ENCODE results near the gene PLEKHG5. TPM values are rescaled to one million over a fixed set of nuclear protein-coding genes. Genes with fewer than 3 reads are reported as not detected.

Gene PLEKHG5
- total RNA-seq, 1 experiment from 2014 or later, result 10.1 TPM

DNA sequence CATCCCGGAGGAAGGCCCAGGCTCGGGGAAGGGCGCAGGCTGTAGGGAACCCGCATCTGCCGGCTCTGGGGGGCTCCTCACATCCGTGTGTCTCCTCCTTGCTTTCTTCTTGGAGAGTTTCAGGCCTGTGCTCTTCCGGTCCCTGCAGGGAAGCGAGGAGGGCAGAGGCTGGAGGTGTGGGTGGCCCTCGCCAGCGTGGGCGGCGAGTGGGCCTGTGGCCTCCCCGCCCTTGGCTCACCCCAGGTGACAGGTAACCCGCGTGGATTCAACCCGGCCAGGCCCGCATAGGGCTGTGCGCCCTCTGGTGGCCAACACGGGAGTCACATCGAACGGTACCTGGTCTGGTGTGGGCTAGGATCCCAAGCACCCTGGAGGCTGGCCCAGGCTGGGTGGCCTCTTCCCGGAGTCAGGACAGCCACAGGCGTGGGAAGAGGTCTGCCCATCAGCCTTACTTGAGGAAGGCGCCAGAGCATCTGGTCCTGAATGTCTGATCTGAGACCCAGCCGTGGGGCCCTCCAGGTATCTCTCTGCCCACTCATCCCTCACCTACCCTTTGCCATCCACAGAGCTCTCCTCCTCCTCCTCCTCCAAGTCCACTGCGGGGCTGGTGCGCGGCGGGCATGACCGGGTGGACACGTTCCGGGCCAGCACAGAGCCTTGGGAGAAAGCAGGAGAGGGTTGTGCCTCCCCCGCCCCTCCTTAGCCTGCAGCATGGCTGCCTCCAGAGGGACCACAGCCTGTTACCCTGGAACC is 15.9 kb downstream of the PLEKHG5 start:
- DNase-seq (ENCODE audit: low spot score), result no peak

DNA sequence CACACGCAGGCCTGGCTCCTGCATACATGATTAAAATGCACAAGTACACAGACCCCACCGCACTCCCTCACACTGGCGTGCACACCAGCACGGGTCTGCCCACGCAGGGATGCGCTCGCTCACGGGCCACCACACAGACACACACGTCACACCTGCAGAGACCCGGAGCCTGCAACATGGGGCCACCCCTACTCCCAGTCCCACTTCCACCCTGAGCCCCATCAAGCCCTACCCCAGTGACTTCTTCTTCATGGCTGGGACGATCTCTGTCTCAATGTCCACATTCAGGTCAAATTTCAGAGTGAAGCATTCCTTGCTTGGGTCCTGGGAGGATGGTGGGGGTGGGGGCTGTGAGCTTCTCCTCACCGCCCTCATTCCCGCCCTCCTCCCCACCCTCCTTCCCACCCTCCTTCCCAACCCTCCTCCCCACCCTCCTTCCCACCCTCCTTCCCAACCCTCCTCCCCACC is 16.6 kb downstream of the PLEKHG5 start:
- DNase-seq (ENCODE audit: low spot score), result no peak

DNA sequence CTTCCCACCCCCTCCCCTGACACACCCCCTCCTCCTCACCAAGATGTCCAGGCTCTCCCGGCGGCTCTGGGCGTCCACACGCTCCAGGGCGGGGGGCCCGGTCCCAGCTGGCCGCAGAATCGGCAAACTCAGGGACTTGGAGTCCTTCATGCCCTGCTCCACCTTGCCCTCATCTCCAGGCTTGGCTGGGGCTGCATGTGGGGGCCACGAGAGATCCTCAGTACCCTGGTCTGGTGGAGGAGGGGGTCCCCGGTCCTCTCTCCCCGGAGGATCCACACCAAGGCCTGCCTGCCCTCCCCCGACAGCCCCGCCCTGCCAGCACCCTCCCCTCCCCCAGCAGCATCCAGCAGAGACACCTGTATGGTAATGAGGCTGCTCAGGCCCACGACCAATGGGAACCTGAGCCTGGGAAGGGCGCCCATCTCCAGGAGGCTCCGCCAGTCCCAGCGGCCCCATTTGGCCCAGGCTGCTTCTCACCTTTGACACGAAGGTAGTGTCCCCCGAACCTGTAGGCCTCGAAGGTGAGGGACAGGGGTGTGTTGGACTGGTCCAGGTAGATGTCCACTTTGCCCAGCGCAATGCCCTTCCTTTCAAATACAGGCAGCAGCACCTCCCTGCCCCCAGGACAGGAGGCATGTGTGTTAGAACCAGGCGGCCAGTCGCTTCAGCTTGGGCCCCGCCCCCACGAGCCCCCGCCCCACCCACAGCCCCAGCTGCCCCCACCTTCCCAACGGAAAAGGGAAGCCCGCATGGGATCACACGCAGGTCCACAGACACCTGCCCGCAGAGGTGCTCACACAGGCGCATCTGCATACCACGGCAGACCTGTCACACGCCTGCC is 17.3 kb downstream of the PLEKHG5 start:
- no peak for DNase-seq (ENCODE audit: low spot score)

DNA sequence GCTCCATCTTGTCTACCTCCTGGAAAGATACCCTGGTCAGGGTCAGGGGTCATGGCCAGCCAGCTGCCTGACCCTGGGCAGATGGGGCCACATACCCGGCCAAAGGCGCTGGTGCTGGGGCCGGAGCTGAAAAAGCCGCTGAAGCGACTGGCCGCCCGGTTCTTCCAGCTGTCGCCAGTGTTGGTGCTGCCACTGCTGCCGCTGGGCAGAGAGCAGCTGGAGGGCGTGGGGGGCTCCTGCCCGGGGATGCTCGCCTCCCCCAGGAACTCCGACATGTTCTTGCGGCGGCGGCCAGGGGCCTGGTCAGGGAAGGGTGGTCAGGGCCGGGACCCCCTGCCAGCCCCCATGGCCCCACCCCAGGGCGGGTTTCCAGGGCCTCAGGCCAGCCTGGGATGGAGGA is 18.3 kb downstream of the PLEKHG5 start:
- DNase-seq (ENCODE audit: low spot score), result no peak

DNA sequence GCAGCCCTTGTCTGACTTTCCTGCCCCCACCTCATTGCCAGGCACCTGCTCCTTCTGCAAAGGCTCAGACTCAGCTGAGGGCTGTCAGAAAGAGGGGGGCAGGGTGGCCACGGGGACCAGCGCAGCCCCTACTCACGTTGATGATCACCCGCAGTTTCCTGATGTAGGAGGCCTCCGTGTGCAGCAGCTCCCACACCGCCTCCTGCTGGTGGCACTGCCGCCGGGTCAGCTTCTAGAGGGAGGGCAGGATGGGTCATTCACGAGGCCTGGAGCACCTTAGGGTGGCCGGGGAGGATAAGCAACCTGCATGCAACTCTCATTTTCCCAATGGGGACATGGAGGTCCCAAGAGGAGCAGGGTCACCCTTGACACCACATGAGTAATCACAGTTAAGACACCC is 19.1 kb downstream of the PLEKHG5 start:
- DNase-seq (ENCODE audit: low spot score), result no peak

DNA sequence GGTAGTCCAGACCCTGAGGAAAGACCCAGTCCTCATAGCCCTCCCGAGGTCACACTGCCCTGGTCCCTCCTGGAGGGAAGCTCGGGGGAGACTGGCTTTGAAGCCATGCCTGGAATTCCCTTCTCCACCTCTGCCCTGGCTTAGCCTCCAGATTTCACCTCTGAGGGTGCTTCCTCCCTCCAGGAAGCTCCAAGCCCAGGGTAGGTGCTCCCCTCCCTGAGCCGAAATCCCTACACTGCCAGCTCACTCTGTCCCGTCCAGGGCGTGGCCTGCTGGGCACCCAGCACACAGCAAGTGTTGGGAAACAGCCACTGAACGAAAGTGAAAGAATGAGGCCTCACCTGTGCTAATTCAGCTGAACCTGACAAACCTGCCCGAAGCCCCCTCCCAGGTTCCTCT is 19.5 kb downstream of the PLEKHG5 start:
- no peak for DNase-seq (ENCODE audit: low spot score)

DNA sequence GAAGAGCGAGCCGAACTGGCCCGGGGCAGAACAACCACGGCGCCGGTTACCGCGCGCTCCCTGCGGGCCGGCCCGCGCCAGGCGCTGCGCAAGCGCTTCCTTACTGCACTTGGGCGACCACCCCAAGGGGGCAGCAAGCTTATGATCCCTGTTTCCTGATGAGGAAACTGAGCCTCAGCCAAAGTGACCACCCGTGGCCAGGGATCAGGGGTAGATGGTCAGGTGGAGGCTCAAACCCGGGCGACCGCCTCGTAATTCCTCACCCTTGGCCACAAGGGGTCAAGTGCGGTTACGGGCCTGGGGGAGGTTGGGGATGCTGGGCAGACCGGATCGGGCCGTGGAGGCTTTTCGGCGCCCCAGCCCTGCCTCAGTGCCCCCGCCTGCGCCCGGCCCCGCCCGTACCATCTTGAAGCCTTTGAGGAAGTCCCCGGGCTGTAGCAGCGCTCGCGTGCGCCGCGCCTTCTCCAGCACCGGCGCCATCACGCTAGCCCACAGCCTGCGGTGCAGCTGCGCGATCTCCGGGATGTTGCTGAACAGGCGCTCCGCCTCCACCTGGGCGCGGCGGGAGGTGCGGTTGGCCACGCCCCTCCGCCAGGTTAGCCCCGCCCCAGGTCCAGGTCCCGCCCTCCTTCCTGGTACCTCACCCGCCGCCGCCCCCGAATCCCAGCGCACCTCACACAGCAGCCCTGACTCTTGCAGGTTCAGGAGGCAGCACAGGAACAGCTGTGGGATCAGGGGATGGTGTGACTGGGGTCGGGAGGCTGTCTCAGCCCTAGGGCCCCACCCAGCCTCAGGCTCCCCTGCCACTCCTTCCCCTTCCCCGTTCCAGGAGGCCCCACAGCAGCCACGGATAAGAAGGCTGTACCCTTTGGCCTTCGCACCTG is 20.1 kb downstream of the PLEKHG5 start:
- DNase-seq (ENCODE audit: low spot score), result no peak

DNA sequence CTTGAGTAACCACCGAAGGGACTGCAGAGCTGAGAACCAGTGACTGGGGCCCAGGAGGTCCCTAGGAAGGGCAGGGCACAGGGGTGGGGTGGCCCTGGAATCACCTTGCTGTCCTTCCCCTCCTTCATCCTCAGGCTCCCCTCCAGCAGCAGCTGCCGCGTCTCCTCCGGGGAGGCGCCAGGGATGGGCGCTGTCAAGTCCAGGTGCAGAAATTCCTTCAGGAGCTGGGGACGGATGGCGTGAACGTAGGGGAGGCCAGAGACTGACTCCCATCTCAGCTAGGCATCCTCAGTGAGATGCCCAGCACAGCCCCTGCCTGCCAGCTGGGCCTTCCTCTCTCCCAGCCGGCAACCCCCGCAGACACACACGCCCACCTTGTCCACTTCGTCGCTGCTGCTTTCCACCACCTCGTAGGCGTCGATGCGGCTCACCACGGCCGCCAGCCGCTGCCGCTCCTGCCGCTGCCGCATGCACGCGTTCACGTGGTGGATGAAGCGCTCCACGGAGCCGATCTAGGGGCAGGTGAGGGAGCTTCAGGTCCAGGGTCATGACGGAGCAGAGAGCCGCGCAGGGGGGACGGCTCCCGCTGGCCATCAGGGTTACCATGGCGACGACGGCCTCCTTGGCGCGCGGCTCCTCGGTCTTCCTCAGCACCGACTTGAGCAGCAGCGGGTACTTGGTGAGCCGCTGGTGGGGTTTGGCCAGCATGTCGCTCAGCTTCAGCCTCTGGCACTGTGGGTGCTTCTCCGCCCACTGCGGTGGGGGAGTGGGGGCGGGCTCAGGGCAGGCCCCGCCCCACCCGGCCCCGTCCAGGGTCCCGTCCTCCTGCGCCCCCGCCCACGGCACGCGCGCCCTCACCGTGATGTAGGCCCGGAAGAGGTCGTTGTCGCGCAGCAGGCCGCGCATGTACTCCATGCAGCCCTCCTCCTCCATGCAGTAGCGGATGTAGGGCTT is 21.1 kb downstream of the PLEKHG5 start:
- no peak for DNase-seq (ENCODE audit: low spot score)

DNA sequence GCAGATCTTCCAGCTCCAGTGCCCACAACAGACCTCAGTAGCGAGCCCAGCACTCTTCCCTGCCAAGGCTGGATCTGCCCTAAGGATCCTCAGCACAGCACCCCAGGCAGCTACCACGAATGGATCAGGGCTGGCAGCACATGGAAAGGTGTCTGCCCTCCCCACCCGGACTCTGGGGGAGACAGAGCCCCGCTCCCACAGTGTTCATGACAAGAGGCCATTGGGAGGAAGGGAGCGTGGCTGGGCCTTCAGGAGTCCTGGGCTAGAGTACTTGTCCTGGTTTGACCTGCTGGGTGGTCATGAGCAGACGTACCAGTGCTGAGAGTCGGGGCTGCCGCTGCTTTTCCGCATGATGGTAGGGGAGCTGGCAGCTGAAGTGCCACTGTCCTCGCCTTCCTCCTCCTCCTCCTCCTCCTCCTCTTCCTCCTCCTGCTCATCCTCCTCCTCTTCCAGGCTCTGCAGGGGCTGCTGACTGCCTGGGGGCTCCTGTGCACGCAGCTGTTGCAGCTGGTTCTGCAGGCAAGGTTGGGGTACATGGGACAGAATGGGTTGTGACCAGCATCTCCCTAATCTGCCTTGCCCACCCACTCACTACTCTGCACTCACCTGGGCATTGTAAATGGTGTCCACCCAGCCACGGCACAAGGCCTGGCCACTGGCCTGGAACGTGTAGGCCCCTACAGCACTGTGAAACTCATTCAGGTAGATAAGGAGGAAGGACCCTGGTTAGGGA is 22.6 kb downstream of the PLEKHG5 start:
- DNase-seq (ENCODE audit: low spot score), result no peak

DNA sequence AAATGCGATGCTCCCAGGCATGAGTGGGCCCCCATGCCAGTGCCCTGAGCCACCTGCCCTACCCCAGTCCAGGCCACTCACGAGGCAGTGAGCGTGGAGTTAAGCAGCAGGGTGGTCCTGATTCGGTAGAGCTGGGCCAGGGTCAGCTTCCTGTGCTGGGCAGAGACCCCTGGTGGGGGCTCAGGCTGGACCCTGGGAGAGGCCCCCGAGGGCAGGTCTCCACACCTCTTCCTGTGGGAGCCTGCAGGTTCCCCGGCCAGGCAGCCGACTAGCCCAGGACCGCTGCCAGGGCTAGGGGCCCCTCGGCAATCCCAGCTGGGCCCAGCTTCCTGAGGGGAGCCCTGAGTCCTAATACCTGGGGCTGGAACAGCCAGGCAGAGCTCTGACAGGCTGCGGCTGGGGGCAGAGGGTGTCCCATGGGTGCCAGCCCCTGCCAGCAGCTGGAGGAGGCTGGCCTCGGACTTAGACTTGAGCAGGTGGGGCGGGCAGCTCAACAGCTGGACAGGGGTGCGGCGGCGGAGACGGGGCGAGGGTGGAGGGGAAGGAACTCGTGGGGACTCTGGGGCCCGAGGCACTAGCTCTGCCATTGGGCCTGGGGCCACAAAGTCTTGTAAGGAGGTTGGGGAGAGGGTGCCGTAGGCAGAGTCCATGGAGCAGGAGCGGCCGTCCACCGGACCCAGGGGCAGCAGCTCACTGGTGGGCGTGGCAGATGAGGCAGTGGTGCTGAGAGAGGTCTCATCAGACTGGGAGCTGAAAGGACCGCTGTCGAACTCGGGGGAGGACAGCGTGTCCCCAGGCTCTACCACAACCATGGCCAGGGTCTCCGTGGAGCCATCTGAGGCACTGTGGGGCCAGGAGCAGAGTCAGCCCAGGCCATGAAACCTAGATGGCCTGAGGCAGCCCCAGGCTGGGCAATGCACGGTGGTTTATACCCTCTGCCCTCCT is 23.5 kb downstream of the PLEKHG5 start:
- no peak for DNase-seq (ENCODE audit: low spot score)

DNA sequence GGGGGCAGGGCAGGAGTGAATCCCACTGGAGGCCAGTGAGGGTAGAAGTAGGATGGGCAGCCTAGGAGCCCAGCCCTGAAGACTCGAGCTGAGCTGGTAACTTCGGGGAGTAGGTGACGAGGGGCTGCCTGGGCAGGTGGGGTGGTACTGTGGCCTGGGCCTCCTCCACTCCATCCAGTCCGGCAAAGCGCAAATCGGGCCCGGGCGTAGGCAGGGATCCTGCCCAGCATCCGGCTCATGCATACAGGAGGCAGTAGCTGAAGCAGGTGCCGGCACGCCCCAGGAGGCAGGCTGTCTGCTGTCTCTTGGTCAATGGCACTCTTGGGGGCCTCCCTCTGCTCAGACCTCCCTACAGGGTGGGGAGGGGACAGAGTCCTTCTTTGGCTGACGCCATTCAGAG is 24.2 kb downstream of the PLEKHG5 start:
- DNase-seq (ENCODE audit: low spot score), result no peak

DNA sequence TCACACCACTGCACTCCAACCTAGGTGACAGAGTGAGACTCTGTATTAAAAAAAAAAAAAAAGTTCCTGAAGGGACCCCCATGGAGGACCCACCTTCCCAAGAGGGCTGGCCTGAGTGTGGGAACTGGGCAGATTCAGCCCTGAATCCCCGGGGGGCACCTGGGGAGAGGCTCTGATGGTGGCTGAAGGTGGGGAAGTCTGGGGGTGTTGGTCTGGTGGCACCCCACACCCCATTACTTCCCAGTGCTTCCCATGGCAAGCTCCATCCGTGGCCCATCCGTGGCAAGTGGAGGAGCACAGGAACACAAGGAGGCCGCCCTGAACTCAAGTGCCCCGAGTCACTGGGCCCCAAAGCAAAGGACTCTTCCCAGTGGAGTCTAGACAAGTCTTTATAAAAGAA is 24.7 kb downstream of the PLEKHG5 start:
- DNase-seq (ENCODE audit: low spot score), result no peak

DNA sequence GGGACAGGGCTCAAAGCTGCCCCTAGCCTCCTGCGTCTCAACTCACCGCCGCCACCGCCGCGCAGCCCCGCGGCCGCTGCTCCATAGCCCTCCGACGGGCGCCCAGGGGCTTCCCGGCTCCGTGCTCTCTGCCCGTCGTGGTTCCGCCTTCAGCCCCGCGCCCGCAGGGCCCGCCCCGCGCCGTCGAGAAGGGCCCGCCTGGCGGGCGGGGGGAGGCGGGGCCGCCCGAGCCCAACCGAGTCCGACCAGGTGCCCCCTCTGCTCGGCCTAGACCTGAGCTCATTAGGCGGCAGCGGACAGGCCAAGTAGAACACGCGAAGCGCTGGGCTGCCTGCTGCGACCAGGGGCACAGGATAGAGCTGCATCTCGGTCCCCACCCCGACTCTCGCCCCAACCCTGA is 25.4 kb downstream of the PLEKHG5 start, which contains the start of gene TNFRSF25:
TNFRSF25 (minus strand) TSS at position 151 of the 400 bp plus-strand sequence; CDS start at position 85, 66 bp downstream.
- DNase-seq (ENCODE audit: low spot score), result no peak

DNA sequence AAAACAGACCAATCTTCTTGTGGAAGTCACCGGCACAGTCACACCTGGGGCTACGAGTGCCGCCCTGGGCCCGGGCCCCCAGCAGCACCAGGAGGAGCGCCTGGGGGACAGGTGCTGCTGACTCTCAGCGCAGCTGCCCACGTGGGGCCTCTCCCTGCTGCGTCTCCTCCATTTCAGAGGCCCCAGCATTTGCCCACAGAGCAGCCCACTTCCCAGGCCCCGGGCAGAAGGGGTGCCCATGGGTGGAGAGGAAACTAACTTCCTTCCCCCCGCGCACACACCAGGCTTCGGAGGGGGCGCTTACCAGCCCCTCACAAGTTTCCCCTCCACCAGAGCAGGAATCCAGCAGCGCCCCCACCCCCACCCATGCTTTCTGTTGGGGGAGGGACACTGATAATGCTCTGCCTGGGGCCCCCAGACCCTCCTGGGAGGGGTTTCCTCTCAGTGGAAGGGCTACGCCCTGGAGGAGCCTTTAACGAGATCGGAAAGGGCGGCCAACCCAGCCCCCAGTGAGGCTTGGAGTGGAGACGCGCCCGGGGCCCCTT is 25.9 kb downstream of the PLEKHG5 start:
- no peak for DNase-seq (ENCODE audit: low spot score)

DNA sequence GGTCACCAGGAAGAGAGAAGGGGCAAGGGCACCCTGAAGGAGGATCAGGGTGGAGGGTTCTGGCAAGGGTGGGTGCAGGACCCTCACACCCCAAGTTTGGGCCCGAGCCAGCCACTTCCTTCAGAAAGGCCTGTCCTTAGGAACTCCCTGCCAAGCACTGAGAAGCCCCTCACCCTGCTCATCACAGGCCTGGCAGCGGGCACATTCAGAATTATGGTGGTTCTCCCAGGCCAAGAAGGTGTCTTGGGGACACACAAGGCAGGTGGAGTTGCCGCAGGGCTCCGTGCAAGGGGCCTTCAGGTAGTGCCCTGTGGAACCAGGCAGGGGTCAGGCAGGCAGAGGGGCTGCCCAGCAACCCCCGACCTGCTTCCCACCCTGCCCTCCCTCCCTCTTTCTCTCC is 26.6 kb downstream of the PLEKHG5 start:
- DNase-seq (ENCODE audit: low spot score), result no peak

DNA sequence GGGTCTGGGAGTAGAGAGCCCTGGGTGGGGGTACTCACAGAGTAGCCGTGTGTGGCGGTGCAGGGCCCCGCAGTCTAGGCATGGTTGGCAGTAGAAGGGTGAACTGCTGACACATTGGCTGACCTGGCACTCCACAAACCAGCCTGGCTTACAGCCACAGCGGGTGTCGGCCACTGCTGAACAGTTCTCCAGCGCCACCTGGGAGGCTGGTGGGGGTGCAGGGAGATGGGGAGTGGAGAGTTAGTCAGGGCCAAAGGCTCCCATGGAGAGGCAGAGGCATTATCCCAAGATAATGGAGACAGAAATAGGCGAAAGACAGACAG is 27.0 kb downstream of the PLEKHG5 start:
- peak; percentile 46 for DNase-seq (ENCODE audit: low spot score)

DNA sequence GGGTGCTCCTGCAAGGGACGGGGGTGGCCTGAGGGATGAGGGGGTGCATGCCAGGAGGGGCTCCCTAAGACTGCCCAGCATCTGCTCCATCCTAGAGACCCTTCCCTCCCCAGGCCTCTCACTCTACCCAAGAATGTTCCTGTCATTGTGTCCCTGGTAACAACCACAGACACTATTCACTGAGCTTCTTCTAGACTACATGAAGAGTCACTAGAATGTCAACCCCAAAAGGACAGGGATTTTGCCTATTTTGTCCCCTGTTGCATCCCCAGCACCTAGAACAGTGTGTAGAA is 28.4 kb downstream of the PLEKHG5 start:
- DNase-seq (ENCODE audit: low spot score), result no peak

DNA sequence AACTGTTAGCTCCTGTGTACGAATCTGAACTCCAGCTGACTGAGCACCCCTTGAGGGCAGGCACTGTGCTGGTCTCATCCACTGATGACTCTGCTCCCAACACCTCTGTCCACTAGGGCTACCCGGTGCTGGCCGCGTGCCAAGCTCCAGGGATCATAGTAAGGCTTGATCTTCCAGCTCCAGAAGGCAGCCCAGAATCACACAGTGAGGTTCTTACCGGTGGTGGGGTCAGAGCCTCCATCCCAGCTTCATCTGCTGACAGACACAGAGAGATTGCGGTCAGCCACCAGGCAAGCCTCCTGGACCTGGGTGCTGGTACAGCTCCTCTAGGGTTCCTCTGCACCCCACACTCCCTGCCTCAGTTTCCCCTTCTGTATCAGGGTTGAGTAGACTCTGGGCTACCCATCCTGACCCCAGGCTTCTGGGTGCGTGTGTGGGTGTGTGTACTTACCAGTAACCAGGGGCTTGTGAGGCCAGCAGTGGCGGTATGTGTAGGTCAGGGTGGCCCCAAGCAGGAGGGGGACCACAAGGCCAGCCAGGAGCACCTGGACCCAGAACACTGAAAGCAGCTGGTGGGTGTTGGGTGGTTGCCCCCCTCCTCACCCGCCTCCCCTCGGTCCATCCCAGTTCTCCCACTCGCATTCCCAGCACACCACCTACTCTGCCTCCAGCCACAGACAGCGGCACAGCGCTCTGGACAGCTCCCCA is 28.9 kb downstream of the PLEKHG5 start:
- no peak for DNase-seq (ENCODE audit: low spot score)

Data from A172 (cell line).